ENCODE data around the gene GBGT1. TPM values are rescaled to one million over a fixed set of nuclear protein-coding genes. Genes with fewer than 3 reads are reported as not detected.

GBGT1 gene
- total RNA-seq, 1 experiment from 2014 or later = not detected

GRCh38 chr9:133104718-133105460, 58.8 kb downstream of the GBGT1 start:
- no TSS peak for BruUV-seq (replicated peaks)
- H3K4me3 ChIP-seq (ENCODE audit: low read length) = no peak overlapping the region
- peaks cover 9% of the 10 kb centered on the region; the same call in 1 of the 2 replicates for H3K4me1 ChIP-seq (ENCODE audit: insufficient read depth, low read length)
- no peak overlapping the region for H2AFZ ChIP-seq (ENCODE audit: low read length)
- intact Hi-C loops (cut with micrococcal nuclease) = no loop called here
- no peaks in the 10 kb centered on the region for H3K9me2 ChIP-seq (replicated peaks; ENCODE audit: low read length)
- ATAC-seq (no peak), DNase-seq (no peak)
- no peak overlapping the region for H3K4me2 ChIP-seq (ENCODE audit: low read length)
- no peaks in the 10 kb centered on the region for H4K20me1 ChIP-seq (ENCODE audit: low read length)
- no peaks in the 10 kb centered on the region for H3K27me3 ChIP-seq (ENCODE audit: low read length)
- ChIA-PET CTCF (no interaction called here), POLR2A (ENCODE audit: unreplicated experiment) (no interaction called here)
- H3K27ac ChIP-seq (ENCODE audit: low read length) = no peak overlapping the region
- no peaks in the 10 kb centered on the region for H3F3A ChIP-seq (ENCODE audit: low read length, unreplicated experiment)
- no peaks in the 10 kb centered on the region for H3K79me2 ChIP-seq (ENCODE audit: low read length)
- H3K9me3 ChIP-seq (ENCODE audit: low read length) = no peaks in the 10 kb centered on the region
- H3K9ac ChIP-seq (ENCODE audit: low read length) = no peak overlapping the region
- peaks cover 9% of the 10 kb centered on the region; the same call in 1 of the 2 replicates for H3K36me3 ChIP-seq (ENCODE audit: low read depth, low read length)
- no peak for TF ChIP-seq CTCF (conservative IDR thresholded peaks at IDR 0.05; ENCODE audit: low read depth, low read length)
- no peak for TF ChIP-seq EZH2 (IDR thresholded peaks at IDR 0.05; ENCODE audit: low read length, unreplicated experiment)
- no peak for TF ChIP-seq EZH2phosphoT487 (IDR thresholded peaks at IDR 0.05; ENCODE audit: borderline replicate concordance, low read length)

DNA sequence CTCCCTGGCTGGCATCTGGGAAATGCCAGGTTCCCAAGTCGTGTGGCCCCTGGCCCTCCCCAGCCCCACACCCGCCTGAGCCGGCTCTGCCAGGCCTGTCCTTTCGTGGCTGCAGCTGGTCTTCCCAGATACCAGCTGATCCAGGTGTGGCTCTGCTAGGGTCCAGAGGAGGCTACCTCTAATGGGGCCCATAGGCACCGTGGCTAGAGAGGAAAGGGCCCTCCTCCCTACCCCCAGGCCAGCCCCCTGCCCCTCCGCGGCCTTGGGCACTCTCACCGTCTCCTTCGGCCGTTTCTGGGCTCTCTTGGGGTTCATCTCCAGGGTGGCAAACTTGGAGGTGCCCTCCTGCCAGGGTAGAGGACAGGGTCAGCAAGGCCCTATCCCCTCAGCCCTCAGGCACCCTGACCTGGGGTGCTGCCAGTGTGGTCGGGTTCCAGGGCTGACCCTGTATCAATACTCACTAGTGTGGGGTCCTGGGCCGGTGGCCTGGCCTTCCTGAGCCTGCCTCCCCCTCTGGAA, 59.7 kb downstream of the GBGT1 start:
- H3K27me3 ChIP-seq (ENCODE audit: low read length) = no peaks in the 10 kb centered on the region
- H4K20me1 ChIP-seq (ENCODE audit: low read length) = no peaks in the 10 kb centered on the region
- H3K9me3 ChIP-seq (ENCODE audit: low read length) = no peaks in the 10 kb centered on the region
- no peak for DNase-seq
- intact Hi-C loops (cut with micrococcal nuclease) = loop anchor here (1.0 kb wide), 1 partner anchor 40 kb away; no protein-coding TSS in a partner anchor
- ChIA-PET CTCF (interaction anchor here (1.5 kb wide), 1 partner anchor 40 kb away, joined by 17 read pairs; no protein-coding TSS in a partner anchor), POLR2A (ENCODE audit: unreplicated experiment) (interaction anchor here (1.0 kb wide), 1 partner anchor 30 kb away, joined by 5 read pairs; no protein-coding TSS in a partner anchor)
- TF ChIP-seq EZH2 (IDR thresholded peaks at IDR 0.05; ENCODE audit: low read length, unreplicated experiment) (no peak), CTCF (conservative IDR thresholded peaks at IDR 0.05; ENCODE audit: low read depth, low read length) (no peak), EZH2phosphoT487 (IDR thresholded peaks at IDR 0.05; ENCODE audit: borderline replicate concordance, low read length) (no peak)
- no peak overlapping the region for H3K9ac ChIP-seq (ENCODE audit: low read length)
- no peak overlapping the region for H3K27ac ChIP-seq (ENCODE audit: low read length)
- no peaks in the 10 kb centered on the region for H3K79me2 ChIP-seq (ENCODE audit: low read length)
- no peaks in the 10 kb centered on the region for H3F3A ChIP-seq (ENCODE audit: low read length, unreplicated experiment)
- peaks cover 12% of the 10 kb centered on the region for H3K36me3 ChIP-seq (ENCODE audit: low read depth, low read length)
- no TSS peak for BruUV-seq (replicated peaks)
- H3K4me3 ChIP-seq (ENCODE audit: low read length) = no peak overlapping the region
- no peak overlapping the region for H2AFZ ChIP-seq (ENCODE audit: low read length)
- peak; percentile 9; the same call in 1 of the 2 replicates for ATAC-seq
- no peak overlapping the region for H3K4me2 ChIP-seq (ENCODE audit: low read length)
- H3K4me1 ChIP-seq (ENCODE audit: insufficient read depth, low read length) = peaks cover 9% of the 10 kb centered on the region; the same call in 1 of the 2 replicates
- H3K9me2 ChIP-seq (replicated peaks; ENCODE audit: low read length) = no peaks in the 10 kb centered on the region
